GM21381 (cell line): ENCODE results near the gene GAMT.
"Not testable (repeated sequence)": the region's sequence is repeated elsewhere in the genome, so short reads cannot be mapped to it uniquely, and the experiment has no call there.

Experiments used
- ATAC-seq: cut with Tn5 transposase; IDR thresholded peaks from one replicate; pipeline ENCODE4 v1.9.1; 2021; ENCODE audit warnings: mild to moderate bottlenecking, moderate library complexity; ENCODE audit not compliant: unreplicated experiment

The GAMT gene

GRCh38 chr19:1401138-1401888 lies at the start of gene GAMT:
GAMT (minus strand) TSS chr19:1401542; CDS start chr19:1401476, 66 bp downstream.
- no peak for ATAC-seq

DNA sequence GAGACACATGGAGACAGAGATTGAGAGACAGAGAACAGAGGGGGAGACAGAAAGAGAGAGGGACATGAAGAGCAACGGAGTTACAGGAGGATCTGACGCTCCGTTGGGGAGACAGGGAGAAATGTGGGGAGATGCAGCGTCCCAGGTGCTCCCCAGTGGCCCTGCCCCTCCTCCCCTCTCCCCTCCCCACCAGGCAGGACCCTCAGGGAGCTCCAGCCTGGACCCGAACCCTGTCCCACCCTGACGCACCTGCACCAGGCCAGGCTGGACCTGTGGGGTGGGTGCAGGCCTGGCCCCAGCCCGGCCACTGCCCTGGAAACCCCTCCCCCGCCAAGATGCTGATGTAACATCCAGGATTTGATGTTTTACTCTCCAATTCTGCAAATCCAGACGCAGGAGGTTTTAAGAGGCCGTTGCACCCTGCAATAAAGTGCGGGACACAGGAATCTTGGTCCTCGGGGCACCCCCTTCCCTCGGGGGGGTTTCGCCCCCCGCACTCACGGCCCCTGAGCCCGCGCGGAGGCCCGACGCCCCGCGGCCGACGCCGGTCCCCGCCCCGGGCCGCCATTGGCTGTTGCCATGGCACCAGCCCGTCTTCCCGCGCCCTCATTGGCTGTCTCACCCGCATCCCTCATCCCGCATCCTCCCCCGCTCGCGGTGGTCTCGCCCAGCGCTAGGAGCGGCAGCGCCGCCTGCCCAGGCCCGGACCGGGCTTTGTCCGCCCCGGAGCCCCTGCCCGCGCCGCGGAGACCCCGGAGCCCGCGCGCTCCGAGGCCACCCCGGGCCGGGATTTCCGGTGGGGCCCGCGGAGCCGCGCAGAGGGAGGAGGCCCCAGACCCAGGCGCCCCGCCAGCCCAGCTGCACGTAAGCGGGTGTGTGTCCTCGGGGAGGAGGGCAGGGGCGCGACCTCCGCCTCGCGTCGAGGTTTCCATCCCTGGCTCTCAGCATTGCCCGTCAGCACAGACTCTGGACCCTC lies 48.4 kb upstream of the GAMT start, which contains the start of gene APC2:
TSS of gene APC2 (plus strand) at position 655 of the 976 bp plus-strand sequence. CDS start 2,881 bp downstream, outside the sequence.
- no peak for ATAC-seq

DNA sequence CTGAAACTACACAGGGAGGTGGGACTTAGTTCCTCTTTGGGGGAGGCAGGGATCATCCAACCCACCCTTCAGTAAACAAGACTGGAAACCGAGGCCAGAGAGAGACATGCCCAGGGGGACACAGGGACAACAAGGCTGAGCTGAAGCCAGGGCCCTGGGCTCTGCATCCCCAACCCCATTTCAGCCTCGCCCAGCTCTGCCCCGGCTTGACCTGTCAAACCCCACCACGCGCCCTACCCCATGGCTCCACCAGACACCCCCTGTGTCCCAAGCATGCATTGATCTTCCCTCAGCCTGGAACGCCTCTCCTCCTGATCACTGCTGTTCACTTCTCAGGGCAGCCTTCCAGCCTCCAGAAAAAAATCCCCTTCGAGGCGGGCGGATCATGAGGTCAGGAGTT lies 46.6 kb upstream of the GAMT start:
- no peak for ATAC-seq

- ATAC-seq: no peak
These were observed 46.2 kb upstream of the GAMT start for GRCh38 chr19:1447504-1447903.

- no peak for ATAC-seq
These were observed 45.6 kb upstream of the GAMT start for GRCh38 chr19:1446713-1447481.

DNA sequence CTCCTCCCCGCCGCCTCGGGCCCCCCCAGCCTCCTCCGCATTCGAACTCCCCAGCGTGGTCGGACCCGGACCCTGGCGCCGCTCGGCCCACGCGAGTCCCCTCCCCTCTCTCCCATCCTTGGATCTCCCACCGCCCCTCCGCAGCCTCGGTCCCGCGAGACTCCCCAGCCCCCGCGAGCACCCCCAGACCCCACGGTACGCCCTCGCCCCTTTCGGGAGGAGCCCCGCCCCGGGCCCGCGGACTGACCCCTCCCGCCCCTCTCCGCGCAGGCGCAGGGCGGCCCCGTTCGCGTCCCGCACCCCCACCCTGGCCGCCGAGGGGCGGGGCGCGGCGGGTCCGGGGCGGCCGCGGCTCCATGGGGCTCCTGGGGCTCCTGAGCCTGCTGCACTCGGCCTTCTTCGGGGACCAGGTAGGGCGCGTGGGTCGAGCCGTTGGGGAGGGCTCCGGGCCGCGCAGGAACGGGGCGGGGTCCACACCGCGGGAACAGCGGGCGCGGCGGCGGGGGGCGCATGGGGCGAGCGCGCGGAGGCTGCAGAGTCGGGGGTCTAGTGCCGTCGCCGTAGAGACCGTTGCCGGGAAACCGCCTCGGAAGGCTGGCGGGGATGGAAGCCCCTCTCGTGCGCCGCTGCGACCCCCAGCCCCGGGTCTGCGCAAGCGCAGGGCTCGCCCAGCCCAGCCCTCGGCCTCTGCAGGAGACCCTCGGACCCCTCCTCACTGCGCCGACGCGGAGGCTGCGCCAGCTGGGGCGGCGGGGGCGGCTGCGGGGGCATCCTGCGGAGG lies 44.8 kb upstream of the GAMT start:
- no peak for ATAC-seq

GRCh38 chr19:1445185-1445931 lies 44.0 kb upstream of the GAMT start:
- ATAC-seq: peak; percentile 57

DNA sequence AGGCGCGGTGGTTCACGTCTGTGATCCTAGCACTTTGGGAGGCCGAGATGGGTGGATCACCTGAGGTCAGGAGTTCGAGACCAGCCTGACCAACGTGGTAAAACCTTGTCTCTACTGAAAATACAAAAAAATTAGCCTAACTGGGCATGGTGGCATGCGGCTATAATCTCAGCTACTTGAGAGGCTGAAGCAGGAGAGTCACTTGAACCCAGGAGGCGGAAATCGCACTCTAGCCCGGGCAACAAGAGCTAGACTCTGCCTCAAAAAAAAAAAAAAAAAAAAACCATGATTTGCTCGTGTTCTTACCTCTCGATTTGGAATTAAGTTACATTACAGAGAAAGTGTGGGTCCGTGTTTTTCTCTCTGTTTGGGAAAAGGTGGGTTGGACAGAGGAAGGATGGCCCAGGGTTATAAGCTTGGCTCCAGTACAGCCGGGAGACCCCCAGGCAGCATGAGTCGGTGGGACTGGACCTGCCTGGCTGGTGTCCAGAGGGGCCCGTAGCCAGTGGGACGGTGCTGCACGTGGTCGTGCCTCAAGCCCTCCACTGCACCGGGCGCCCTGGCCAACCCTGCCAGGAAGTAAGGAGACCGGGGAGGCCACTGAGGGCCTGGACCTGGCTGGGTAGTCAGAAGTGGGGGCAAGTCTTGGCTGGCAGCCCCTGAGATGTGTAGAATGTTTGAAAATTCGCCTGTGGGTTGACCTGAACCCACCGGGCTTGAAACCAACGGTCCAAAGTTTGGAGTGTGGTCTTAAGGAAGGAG lies 40.5 kb upstream of the GAMT start:
- ATAC-seq: no peak

DNA sequence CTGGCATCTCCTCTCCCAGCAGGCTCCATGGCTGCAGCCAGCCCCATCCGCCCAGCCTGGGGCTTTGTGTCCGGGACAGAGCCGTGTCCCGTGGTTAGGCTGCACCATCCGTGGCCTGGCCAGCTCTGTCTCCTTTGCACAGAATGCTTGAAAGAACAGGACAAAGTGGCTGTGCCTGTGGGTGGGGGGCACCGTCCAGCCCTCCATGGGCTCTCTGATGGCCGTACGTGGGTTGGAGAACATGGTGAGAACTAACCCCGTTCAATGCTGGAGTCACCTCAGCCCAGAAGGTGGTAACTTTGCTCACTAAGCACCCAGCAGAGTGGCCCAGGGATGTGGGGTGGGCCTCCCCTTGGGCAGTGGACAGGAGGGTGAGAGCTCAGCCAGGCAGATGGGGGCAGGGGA lies 39.7 kb upstream of the GAMT start:
- ATAC-seq: no peak

- ATAC-seq: no peak
These were observed 39.1 kb upstream of the GAMT start for GRCh38 chr19:1440418-1440801.

GRCh38 chr19:1439525-1440417 lies 38.4 kb upstream of the GAMT start:
- not testable (repeated sequence) for ATAC-seq

DNA sequence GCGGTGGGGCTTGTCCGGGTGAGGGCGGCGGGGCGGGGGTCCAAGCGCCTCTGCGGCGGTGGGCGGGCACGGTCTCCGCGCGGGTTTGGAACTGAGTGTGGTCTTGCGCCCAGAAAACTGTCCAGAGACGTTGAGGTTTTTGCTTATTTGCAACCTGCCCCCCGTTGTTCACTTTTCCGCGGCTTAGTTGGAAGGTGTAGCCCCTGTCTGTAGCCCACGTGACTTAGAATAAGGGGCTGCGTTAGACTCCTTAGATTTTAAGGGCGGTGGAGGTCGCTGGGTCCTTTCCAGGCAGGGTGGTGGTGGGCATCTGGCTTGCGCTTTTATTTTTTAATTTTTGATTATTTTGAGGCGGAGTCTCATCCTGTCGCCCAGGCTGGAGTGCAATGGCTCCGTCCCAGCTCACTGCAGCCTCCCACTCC lies 37.6 kb upstream of the GAMT start:
- ATAC-seq: no peak

GRCh38 chr19:1438035-1438932 lies 36.9 kb upstream of the GAMT start, which contains the start of gene RPS15:
RPS15 (plus strand) TSS chr19:1438396; CDS start chr19:1438426, 30 bp downstream.
- ATAC-seq: peak; percentile 81

DNA sequence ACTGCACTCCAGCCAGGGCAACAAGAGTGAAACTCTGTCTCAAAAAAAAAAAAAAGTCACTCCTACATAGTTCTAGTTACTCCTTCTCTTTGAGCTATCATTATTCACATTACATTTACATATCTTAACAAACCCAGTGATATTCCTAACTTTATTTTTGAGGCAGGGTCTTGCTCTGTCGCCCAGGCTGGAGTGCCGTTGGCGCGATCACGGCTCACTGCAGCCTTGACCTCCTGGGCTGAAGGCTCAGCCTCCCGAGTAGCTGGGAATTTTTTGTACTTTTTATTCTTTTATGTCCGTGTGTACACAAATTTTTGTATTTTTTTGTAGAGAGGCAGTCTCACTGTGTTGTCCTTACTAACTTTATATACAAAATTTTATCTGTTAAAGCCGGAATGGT lies 36.3 kb upstream of the GAMT start:
- no peak for ATAC-seq

- ATAC-seq: no peak
These were observed 34.1 kb upstream of the GAMT start for GRCh38 chr19:1435378-1435989.

GRCh38 chr19:1434577-1435060 lies 33.3 kb upstream of the GAMT start:
- ATAC-seq: no peak
